Measurements from ENCODE around the gene ASCC1. TPM values are rescaled to one million over a fixed set of nuclear protein-coding genes. Genes with fewer than 3 reads are reported as not detected.

Gene ASCC1
- total and polyA plus RNA-seq, 2 of the 13 experiments (the other 11 are each of a cell fraction or from before 2014, with no cell fraction given), result 21.6 to 30.1 TPM

DNA sequence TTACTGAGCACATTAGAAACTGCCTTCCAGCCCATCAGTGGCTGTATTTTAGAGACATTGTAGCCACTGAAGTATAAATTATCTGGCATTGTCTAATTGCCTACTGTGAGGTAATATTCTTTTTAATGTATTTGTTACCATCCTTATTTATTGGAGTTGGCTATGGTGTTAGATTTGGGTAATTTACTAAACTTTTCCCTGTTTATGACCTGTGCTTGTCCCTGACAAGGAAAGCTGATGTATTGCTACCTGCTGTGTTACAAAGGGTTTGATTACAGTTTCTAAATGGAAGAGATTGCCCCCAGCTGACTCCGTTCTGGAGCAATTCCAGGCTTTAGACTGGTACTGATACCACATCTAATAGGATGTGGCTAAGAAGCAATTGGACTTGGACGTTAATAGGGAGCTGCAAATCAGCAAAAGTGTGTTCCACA is 12.3 kb upstream of the ASCC1 start (continued):
- TF ChIP-seq KLF9 (CRISPR knock-in tag; IDR thresholded peaks at IDR 0.05; ENCODE audit: low read depth), result no peak
- TF ChIP-seq, protein P1, sequence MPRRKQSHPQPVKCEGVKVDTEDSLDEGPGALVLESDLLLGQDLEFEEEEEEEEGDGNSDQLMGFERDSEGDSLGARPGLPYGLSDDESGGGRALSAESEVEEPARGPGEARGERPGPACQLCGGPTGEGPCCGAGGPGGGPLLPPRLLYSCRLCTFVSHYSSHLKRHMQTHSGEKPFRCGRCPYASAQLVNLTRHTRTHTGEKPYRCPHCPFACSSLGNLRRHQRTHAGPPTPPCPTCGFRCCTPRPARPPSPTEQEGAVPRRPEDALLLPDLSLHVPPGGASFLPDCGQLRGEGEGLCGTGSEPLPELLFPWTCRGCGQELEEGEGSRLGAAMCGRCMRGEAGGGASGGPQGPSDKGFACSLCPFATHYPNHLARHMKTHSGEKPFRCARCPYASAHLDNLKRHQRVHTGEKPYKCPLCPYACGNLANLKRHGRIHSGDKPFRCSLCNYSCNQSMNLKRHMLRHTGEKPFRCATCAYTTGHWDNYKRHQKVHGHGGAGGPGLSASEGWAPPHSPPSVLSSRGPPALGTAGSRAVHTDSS (CRISPR knock-in tag; conservative IDR thresholded peaks at IDR 0.05), result no peak
- no peak for TF ChIP-seq CCAR2 (optimal IDR thresholded peaks at IDR 0.05; ENCODE audit: low read depth, low read length)
- no peak for TF ChIP-seq NR2F2 (IDR thresholded peaks at IDR 0.05; ENCODE audit: borderline replicate concordance, low read depth)
- no peak for TF ChIP-seq NFYC (CRISPR knock-in tag; IDR thresholded peaks at IDR 0.05)

GRCh38 chr10:72227826-72228225 is 11.8 kb upstream of the ASCC1 start:
- ATAC-seq, result no peak
- in situ Hi-C loops (cut with HindIII; ENCODE audit: extremely low pct_ligation_motif_present, low pct_unique_long_range_greater_than_20kb), result no loop called here
- H3K36me3 ChIP-seq (replicated peaks in 1 of 2; ENCODE audit: control insufficient read depth in 1 of 2, insufficient read depth in 2 of 2, low read length in 2 of 2), result peaks cover 8 to 23% of the 10 kb centered on the region in 2 experiments; a peak in 4 of 5 replicates
- no peak for TF ChIP-seq ZNF432 (CRISPR knock-in tag; IDR thresholded peaks at IDR 0.05; ENCODE audit: borderline replicate concordance)
- TF ChIP-seq ZNF101 (CRISPR knock-in tag; IDR thresholded peaks at IDR 0.05; ENCODE audit: borderline replicate concordance, low read depth), result no peak
- no peak for TF ChIP-seq HNRNPH1 (optimal IDR thresholded peaks at IDR 0.05; ENCODE audit: low read depth, low read length)
- TF ChIP-seq ZNF160 (CRISPR knock-in tag; IDR thresholded peaks at IDR 0.05), result no peak
- no peak for TF ChIP-seq ZNF547 (CRISPR knock-in tag; IDR thresholded peaks at IDR 0.05)
- TF ChIP-seq KDM4B (CRISPR knock-in tag; IDR thresholded peaks at IDR 0.05), result no peak
- TF ChIP-seq ZSCAN21 (CRISPR knock-in tag; IDR thresholded peaks at IDR 0.05; ENCODE audit: borderline replicate concordance), result no peak
- peaks cover 28% of the 10 kb centered on the region for H3K79me2 ChIP-seq (ENCODE audit: insufficient read depth, low read length)
- no peak overlapping the region for H2AFZ ChIP-seq (ENCODE audit: low read length)
- ChIA-PET CTCF (ENCODE audit: low intra/inter-chr PET ratio, low total read pairs) (no interaction called here), POLR2A (no interaction called here)
- no peak overlapping the region for H3K4me3 ChIP-seq (replicated peaks in 1 of 3; ENCODE audit: insufficient read depth in 1 of 3, low read depth in 2 of 3, low read length in 3 of 3)
- WGBS (ENCODE audit: low lambda C conversion rate), result 96% methylated on average over 6 of the region's 6 CpGs
- no peak overlapping the region for H3K9ac ChIP-seq (ENCODE audit: insufficient read depth, low read depth, low read length)
- no peaks in the 10 kb centered on the region for H3K9me3 ChIP-seq (ENCODE audit: low read length)
- H3K27me3 ChIP-seq (ENCODE audit: control insufficient read depth in 1 of 2, insufficient read depth in 2 of 2, low read length in 2 of 2), result no peaks in the 10 kb centered on the region
- H3K4me1 ChIP-seq (ENCODE audit: insufficient read depth, low read length), result peaks cover 14% of the 10 kb centered on the region
- intact Hi-C loops (cut with micrococcal nuclease; ENCODE audit: unreplicated experiment), result loop anchor here (10.0 kb wide), 2 partner anchors 97 to 103 kb away; no protein-coding TSS in a partner anchor
- BruUV-seq (replicated peaks), result no TSS peak
- no peaks in the 10 kb centered on the region for H4K20me1 ChIP-seq (ENCODE audit: insufficient read depth, low read length)
- no peak for DNase-seq (ENCODE audit: low spot score)
- no peak overlapping the region for H3K27ac ChIP-seq (ENCODE audit: extremely low read length, insufficient read depth, low read length)
- H3K4me2 ChIP-seq (ENCODE audit: low read depth, low read length), result no peak overlapping the region
- no peak for FAIRE-seq

Measured in HepG2 (cell line).